GM13976 (cell line): ENCODE results near the gene HCRTR1.

ENCODE experiments used
- DNase-seq: peaks from one replicate; pipeline ENCODE4 v3.0.0; 2012; ENCODE audit warnings: low spot score
- CTCF ChIP-seq: IDR thresholded peaks from 2 replicates; pipeline ENCODE4 v1.5.1; 2012; ENCODE audit warnings: borderline replicate concordance, mild to moderate bottlenecking; ENCODE audit not compliant: insufficient read depth; ENCODE audit errors: extremely low read depth, missing control alignments, control extremely low read depth
- in situ Hi-C: fragments of 300-500 bp; cut with MboI; formaldehyde crosslinking; loops from one replicate; pipeline ENCODE4 v1.12.0; 2022; ENCODE audit warnings: low sequenced_read_pairs, mixed read lengths, inconsistent platforms; ENCODE audit not compliant: unreplicated experiment

The HCRTR1 gene

GRCh38 chr1:31571340-31572295, 45.9 kb upstream of the HCRTR1 start:
- TF ChIP-seq CTCF: no peak
- DNase-seq: peak; percentile 4
- in situ Hi-C loops: no loop called here

DNA sequence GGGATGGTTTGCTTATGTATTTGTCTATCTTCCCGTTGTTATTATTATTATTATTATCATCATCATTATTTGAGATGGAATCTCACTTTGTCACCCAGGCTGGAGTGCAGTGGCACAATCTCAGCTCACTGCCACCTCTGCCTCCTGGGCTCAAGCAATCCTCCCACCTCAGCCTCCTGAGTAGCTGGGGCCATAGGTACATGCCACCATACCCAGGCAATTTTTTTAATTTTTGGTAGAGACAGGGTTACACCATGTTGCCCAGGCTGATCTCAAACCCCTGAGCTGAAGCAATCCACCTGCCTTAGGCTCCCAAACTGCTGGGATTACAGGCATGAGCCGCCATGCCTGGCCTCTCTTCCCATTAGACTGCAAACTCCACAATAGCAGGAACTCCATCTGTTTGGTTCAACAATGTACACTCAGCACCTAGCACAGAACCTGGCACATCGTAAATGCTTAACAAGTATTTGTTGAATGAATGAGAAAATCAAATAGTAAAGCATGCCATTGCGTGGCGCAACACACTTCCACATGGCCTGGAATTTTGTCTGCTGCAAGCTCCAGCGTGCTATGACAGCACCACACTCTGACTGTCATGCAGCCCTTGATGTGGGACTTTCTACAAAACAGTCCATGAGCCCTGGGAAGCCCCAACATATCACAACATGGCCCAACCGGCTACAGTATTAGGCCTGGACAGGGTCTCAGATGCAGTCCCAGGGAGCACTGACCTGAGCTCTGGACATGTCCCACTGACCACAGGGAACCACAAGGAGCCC, 45.0 kb upstream of the HCRTR1 start:
- in situ Hi-C loops: no loop called here
- no peak for DNase-seq
- TF ChIP-seq CTCF: no peak

DNA sequence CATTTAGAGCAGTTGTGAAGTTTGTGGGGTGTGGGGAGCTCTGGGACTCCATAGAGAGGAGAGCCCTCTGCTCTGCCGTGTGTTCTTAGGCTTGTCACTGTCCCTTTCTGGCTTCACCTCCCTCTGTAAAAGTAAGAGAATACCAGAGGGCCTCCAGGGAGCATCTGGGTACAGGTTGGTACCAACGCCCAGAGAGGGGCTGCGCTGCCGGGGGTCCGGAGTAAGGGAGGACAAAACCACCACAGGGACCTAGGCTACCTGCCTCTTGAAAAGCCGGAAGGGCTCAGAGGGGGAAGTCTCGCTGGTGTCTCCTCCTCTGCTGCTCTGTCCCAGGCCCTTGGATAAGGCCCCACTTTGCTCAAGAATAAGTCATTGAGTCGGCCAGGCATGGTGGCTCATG, 44.2 kb upstream of the HCRTR1 start:
- TF ChIP-seq CTCF: no peak
- in situ Hi-C loops: no loop called here
- DNase-seq: no peak

DNA sequence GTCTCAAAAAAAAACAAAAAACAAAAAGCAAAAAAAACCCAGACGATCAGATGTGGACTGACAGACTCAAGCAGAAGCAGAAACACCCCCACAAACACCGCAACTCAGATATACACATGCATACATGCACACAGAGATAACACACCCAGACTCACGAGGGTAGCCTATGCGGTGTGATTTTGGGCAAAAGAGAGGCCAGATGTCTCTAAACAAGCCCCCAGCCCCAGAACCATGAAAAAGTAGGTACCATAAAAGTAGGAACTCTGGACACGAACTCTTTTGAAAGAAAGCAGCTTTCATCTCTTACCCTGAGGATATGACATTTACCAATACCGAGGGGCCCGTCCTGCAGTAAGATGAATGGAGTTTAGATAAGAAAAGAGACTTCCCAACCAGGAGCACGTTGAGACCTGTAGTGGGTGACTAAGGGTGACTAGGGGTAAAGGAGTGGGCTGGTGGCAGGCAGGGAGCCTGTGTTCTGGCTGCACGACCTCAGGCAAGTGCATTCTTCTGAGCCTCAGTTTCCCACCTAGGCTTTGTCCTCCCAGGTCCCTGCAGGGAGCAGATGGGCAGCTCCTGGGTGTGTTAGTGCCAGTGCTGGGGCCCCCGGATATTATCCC, 42.6 kb upstream of the HCRTR1 start:
- in situ Hi-C loops: no loop called here
- no peak for TF ChIP-seq CTCF
- no peak for DNase-seq

GRCh38 chr1:31575369-31576140, 41.9 kb upstream of the HCRTR1 start:
- in situ Hi-C loops: no loop called here
- no peak for DNase-seq
- TF ChIP-seq CTCF: no peak
